ENCODE measurements around the gene NOTCH1.

DNA sequence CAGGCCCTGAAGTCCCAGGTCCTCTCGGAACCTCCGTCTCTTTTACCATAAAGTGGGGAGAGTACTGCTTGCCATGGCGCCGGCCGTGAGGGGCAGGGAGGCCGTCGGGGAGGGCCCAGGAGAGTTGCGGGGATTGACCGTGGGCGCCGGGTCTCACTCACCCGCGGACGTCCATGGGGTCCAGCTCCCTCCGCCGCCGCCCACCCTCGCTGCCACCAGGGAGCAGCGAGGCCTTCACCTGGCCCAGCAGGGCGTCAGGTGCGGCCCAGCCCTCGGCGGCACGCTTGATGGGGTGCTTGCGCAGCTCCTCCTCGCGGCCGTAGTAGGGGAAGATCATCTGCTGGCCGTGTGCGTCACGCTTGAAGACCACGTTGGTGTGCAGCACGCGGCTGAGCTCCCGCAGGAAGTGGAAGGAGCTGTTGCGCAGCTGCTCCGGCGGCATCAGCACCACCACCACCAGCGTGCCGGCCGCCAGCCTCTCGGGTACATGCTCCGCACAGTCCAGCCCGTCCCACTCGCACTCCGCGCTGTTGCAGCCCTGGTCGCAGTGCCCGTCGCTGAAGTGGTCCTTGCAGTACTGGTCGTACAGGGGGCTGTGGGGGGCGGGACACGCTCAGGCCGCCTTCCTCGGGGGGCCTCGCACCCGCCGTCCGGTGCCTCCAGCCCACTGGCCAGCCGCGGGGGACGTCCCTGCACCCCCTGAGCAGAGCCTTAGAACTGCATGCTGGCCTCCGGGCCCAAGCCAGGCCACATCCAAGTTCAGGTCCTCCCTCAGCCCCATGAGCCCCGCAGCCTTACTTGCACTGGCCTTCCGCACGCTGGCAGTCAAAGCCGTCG is 41.1 kb downstream of the NOTCH1 start:
- TF ChIP-seq, protein P1, sequence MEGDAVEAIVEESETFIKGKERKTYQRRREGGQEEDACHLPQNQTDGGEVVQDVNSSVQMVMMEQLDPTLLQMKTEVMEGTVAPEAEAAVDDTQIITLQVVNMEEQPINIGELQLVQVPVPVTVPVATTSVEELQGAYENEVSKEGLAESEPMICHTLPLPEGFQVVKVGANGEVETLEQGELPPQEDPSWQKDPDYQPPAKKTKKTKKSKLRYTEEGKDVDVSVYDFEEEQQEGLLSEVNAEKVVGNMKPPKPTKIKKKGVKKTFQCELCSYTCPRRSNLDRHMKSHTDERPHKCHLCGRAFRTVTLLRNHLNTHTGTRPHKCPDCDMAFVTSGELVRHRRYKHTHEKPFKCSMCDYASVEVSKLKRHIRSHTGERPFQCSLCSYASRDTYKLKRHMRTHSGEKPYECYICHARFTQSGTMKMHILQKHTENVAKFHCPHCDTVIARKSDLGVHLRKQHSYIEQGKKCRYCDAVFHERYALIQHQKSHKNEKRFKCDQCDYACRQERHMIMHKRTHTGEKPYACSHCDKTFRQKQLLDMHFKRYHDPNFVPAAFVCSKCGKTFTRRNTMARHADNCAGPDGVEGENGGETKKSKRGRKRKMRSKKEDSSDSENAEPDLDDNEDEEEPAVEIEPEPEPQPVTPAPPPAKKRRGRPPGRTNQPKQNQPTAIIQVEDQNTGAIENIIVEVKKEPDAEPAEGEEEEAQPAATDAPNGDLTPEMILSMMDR (conservative IDR thresholded peaks at IDR 0.05): no peak
- no peak for TF ChIP-seq EZH2 (IDR thresholded peaks at IDR 0.05; ENCODE audit: low read depth)
